ENCODE measurements around the gene NUBPL.

NUBPL gene

GRCh38 chr14:31880935-31881334, 319.7 kb downstream of the NUBPL start:
- Mint-ChIP-seq H3K27me3 (ENCODE audit: low read depth) (no peaks in the 10 kb centered on the region), H3K36me3 (ENCODE audit: low read depth) (no peaks in the 10 kb centered on the region), H3K4me3 (no peak overlapping the region), H3K27ac (peak overlapping the region in 2 of 3 experiments; percentile 27 to 40), H3K4me1 (peaks cover 34% of the 10 kb centered on the region), H3K9me3 (no peaks in the 10 kb centered on the region)
- no peak for TF ChIP-seq CTCF (IDR thresholded peaks at IDR 0.05; ENCODE audit: unreplicated experiment in 3 of 3)

GRCh38 chr14:31881531-31882310, 320.5 kb downstream of the NUBPL start:
- TF ChIP-seq CTCF (IDR thresholded peaks at IDR 0.05; ENCODE audit: unreplicated experiment in 3 of 3), result no peak
- peak overlapping the region in 1 of 3 experiments; percentile 27 for H3K27ac Mint-ChIP-seq
- no peaks in the 10 kb centered on the region for H3K9me3 Mint-ChIP-seq
- H3K27me3 Mint-ChIP-seq (ENCODE audit: low read depth), result no peaks in the 10 kb centered on the region
- H3K4me1 Mint-ChIP-seq, result peaks cover 34% of the 10 kb centered on the region
- no peak overlapping the region for H3K4me3 Mint-ChIP-seq
- no peaks in the 10 kb centered on the region for H3K36me3 Mint-ChIP-seq (ENCODE audit: low read depth)

GRCh38 chr14:31884238-31884637, 323.0 kb downstream of the NUBPL start:
- no peak overlapping the region for H3K4me3 Mint-ChIP-seq

GRCh38 chr14:31884776-31885379, 323.7 kb downstream of the NUBPL start:
- no peaks in the 10 kb centered on the region for H3K9me3 Mint-ChIP-seq
- H3K27me3 Mint-ChIP-seq (ENCODE audit: low read depth), result no peaks in the 10 kb centered on the region
- no peak overlapping the region for H3K27ac Mint-ChIP-seq
- no peaks in the 10 kb centered on the region for H3K36me3 Mint-ChIP-seq (ENCODE audit: low read depth)
- H3K4me1 Mint-ChIP-seq, result peaks cover 18% of the 10 kb centered on the region
- TF ChIP-seq CTCF (IDR thresholded peaks at IDR 0.05; ENCODE audit: unreplicated experiment in 3 of 3), result no peak
- no peak overlapping the region for H3K4me3 Mint-ChIP-seq

More at GRCh38 chr14:31884238-31884637, 323.0 kb downstream of the NUBPL start:
- no peak overlapping the region for H3K27ac Mint-ChIP-seq
- no peaks in the 10 kb centered on the region for H3K36me3 Mint-ChIP-seq (ENCODE audit: low read depth)
- H3K9me3 Mint-ChIP-seq, result no peaks in the 10 kb centered on the region
- no peak for TF ChIP-seq CTCF (IDR thresholded peaks at IDR 0.05; ENCODE audit: unreplicated experiment in 3 of 3)
- H3K27me3 Mint-ChIP-seq (ENCODE audit: low read depth), result no peaks in the 10 kb centered on the region
- peaks cover 23% of the 10 kb centered on the region for H3K4me1 Mint-ChIP-seq

GRCh38 chr14:31886156-31886835, 325.1 kb downstream of the NUBPL start:
- Mint-ChIP-seq H3K27ac (no peak overlapping the region), H3K27me3 (ENCODE audit: low read depth) (no peaks in the 10 kb centered on the region), H3K36me3 (ENCODE audit: low read depth) (no peaks in the 10 kb centered on the region), H3K4me1 (peaks cover 12% of the 10 kb centered on the region), H3K9me3 (no peaks in the 10 kb centered on the region), H3K4me3 (no peak overlapping the region)
- TF ChIP-seq CTCF (IDR thresholded peaks at IDR 0.05; ENCODE audit: unreplicated experiment in 3 of 3), result no peak
